DOHH2 (cell line): ENCODE measurements around the gene PPP4R2.

Experiments
- H3F3A ChIP-seq: fragments of 200-600 bp; sonication (generic), shearing (Covaris generic); 2 replicates; pipeline ENCODE4 v1.6.0; 2016; ENCODE audit warnings: antibody characterized with exemption, mild to moderate bottlenecking; ENCODE audit not compliant: control insufficient read depth, insufficient read depth
- H3K27ac ChIP-seq: fragments of 200-600 bp; sonication (generic); 2 replicates; pipeline ENCODE4 v1.5.1; 2014; ENCODE audit warnings: low read depth, mild to moderate bottlenecking, low read length, moderate library complexity
- H3K27me3 ChIP-seq: fragments of 200-600 bp; sonication (generic); 2 replicates; pipeline ENCODE4 v1.6.1; 2014; ENCODE audit warnings: mild to moderate bottlenecking, low read length, mixed read lengths; ENCODE audit not compliant: control insufficient read depth
- H3K36me3 ChIP-seq: fragments of 200-600 bp; sonication (generic); 2 replicates; pipeline ENCODE4 v1.6.1; 2014; ENCODE audit warnings: mild to moderate bottlenecking, low read length, moderate library complexity, mixed read lengths; ENCODE audit not compliant: control insufficient read depth
- H3K4me1 ChIP-seq: fragments of 200-600 bp; sonication (generic); 2 replicates; pipeline ENCODE4 v1.6.1; 2014; ENCODE audit warnings: mild to moderate bottlenecking, low read length, mixed read lengths; ENCODE audit not compliant: control insufficient read depth
- H3K4me2 ChIP-seq: fragments of 200-600 bp; sonication (generic); 2 replicates; pipeline ENCODE4 v1.6.0; 2014; ENCODE audit warnings: mild to moderate bottlenecking, low read length, moderate library complexity
- H3K4me3 ChIP-seq: fragments of 200-600 bp; sonication (generic); 2 replicates; pipeline ENCODE4 v1.5.1; 2014; ENCODE audit warnings: mild to moderate bottlenecking, low read length, mixed read lengths
- H3K79me2 ChIP-seq: fragments of 200-600 bp; sonication (generic); 2 replicates; pipeline ENCODE4 v1.6.1; 2014; ENCODE audit warnings: mild to moderate bottlenecking, low read length, mixed read lengths; ENCODE audit not compliant: control insufficient read depth
- H3K9me2 ChIP-seq: fragments of 200-600 bp; sonication (generic); replicated peaks from 2 replicates; pipeline ENCODE4 v1.6.1; 2014; ENCODE audit warnings: mild to moderate bottlenecking, low read length, mixed read lengths; ENCODE audit not compliant: control insufficient read depth
- H3K9me3 ChIP-seq: fragments of 200-600 bp; sonication (generic); 2 replicates; pipeline ENCODE4 v1.6.1; 2014; ENCODE audit warnings: antibody characterized with exemption, low read length, mixed read lengths; ENCODE audit not compliant: control insufficient read depth, insufficient read depth
- H4K20me1 ChIP-seq: fragments of 200-600 bp; sonication (generic); 2 replicates; pipeline ENCODE4 v1.6.0; 2014; ENCODE audit warnings: low read depth, mild to moderate bottlenecking, antibody characterized with exemption, low read length, moderate library complexity; ENCODE audit not compliant: control insufficient read depth, insufficient read depth
- CTCF ChIP-seq: fragments of 200-600 bp; sonication (generic); IDR thresholded peaks from one replicate; pipeline ENCODE4 v1.5.1; 2014; ENCODE audit warnings: antibody characterized with exemption, mild to moderate bottlenecking, low read depth, low read length; ENCODE audit not compliant: poor library complexity, severe bottlenecking
- EZH2phosphoT487 ChIP-seq: fragments of 200-600 bp; sonication (generic); IDR thresholded peaks from 2 replicates; pipeline ENCODE4 v1.6.1; 2017; ENCODE audit warnings: borderline replicate concordance, mild to moderate bottlenecking, antibody characterized with exemption, low read length, moderate library complexity, mixed read lengths

Gene PPP4R2

GRCh38 chr3:73114711-73115110, 118.1 kb downstream of the PPP4R2 start:
- no peaks in the 10 kb centered on the region for H3K9me2 ChIP-seq
- no peak overlapping the region for H3K4me3 ChIP-seq
- no peaks in the 10 kb centered on the region for H3K4me1 ChIP-seq
- 0 out of 2 replicates have a peak, but pooled peaks cover 4% of the 10 kb centered on the region for H3K27me3 ChIP-seq
- no peaks in the 10 kb centered on the region for H3K9me3 ChIP-seq
- no peak for TF ChIP-seq CTCF
- no peaks in the 10 kb centered on the region for H3K36me3 ChIP-seq
- H3F3A ChIP-seq, result no peaks in the 10 kb centered on the region
- no peaks in the 10 kb centered on the region for H4K20me1 ChIP-seq
- H3K79me2 ChIP-seq, result no peaks in the 10 kb centered on the region
- H3K27ac ChIP-seq, result no peak overlapping the region
- H3K4me2 ChIP-seq, result no peak overlapping the region

DNA sequence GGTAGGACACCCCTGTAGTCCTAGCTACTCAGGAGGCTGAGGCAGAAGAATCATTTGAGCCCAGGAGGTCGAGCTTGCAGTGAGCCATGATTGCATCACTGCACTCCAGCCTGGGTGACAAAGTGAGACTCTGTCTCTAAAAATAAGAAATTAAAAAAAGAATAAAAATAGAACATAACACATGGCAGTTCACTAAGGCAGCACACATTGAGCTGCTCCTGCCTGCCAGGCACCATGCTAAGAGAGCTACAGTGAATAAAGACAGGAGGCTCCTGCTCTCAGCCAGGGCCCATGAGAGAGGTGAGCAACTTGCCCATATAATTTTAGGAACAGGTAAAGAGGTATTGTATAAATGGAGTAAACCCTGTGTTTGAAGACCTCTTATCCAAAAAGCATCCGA, 119.2 kb downstream of the PPP4R2 start:
- H3F3A ChIP-seq, result no peaks in the 10 kb centered on the region

More for the DNA sequence above, 119.2 kb downstream of the PPP4R2 start:
- Histone ChIP-seq H3K79me2 (no peaks in the 10 kb centered on the region), H3K27me3 (0 out of 2 replicates have a peak, but pooled peaks cover 4% of the 10 kb centered on the region), H3K9me3 (no peaks in the 10 kb centered on the region), H3K4me1 (no peaks in the 10 kb centered on the region), H3K27ac (no peak overlapping the region), H3K9me2 (no peaks in the 10 kb centered on the region), H3K4me3 (no peak overlapping the region), H3K36me3 (no peaks in the 10 kb centered on the region), H3K4me2 (no peak overlapping the region), H4K20me1 (no peaks in the 10 kb centered on the region)
- no peak for TF ChIP-seq EZH2phosphoT487
- no peak for TF ChIP-seq CTCF
